Measurements from ENCODE around the gene NXPE3.
"Not testable (repeated sequence)": the region's sequence is repeated elsewhere in the genome, so short reads cannot be mapped to it uniquely, and the experiment has no call there.

The NXPE3 gene

GRCh38 chr3:101779047-101779821 lies at the start of gene NXPE3:
TSS of gene NXPE3 (plus strand) at chr3:101779211. CDS start at chr3:101785597, 6,386 bp downstream.
- DNase-seq = peak; percentile 72 to 87

GRCh38 chr3:101729586-101729985 lies 49.4 kb upstream of the NXPE3 start:
- no peak for DNase-seq

- no peak for DNase-seq
Measured at GRCh38 chr3:101730839-101731238, 48.2 kb upstream of the NXPE3 start.

- DNase-seq = no peak
Measured at GRCh38 chr3:101732240-101732641, 46.8 kb upstream of the NXPE3 start.

GRCh38 chr3:101735833-101736232 lies 43.2 kb upstream of the NXPE3 start:
- no peak for DNase-seq

- DNase-seq = not testable (repeated sequence)
Measured at GRCh38 chr3:101741914-101742313, 37.1 kb upstream of the NXPE3 start.

GRCh38 chr3:101744811-101745210 lies 34.2 kb upstream of the NXPE3 start:
- no peak for DNase-seq

GRCh38 chr3:101745934-101746333 lies 33.1 kb upstream of the NXPE3 start:
- DNase-seq = not testable (repeated sequence)

- DNase-seq = not testable (repeated sequence)
Measured at GRCh38 chr3:101753386-101754113, 25.5 kb upstream of the NXPE3 start.

GRCh38 chr3:101758224-101758623 lies 20.8 kb upstream of the NXPE3 start:
- DNase-seq = no peak

- no peak for DNase-seq
Measured at GRCh38 chr3:101762041-101762646, 16.9 kb upstream of the NXPE3 start.

- DNase-seq = not testable (repeated sequence)
Measured at GRCh38 chr3:101777745-101778281, 1.2 kb upstream of the NXPE3 start.

GRCh38 chr3:101778385-101779046 lies 495 bp upstream of the NXPE3 start:
- no peak for DNase-seq

GRCh38 chr3:101779822-101780381 lies 891 bp downstream of the NXPE3 start:
- no peak for DNase-seq

- peak in 1 of 2 donors; percentile 18 for DNase-seq
Measured at GRCh38 chr3:101780661-101781060, 1.6 kb downstream of the NXPE3 start.

- DNase-seq = no peak
Measured at GRCh38 chr3:101781166-101781565, 2.2 kb downstream of the NXPE3 start.

GRCh38 chr3:101784855-101785613 lies 6.0 kb downstream of the NXPE3 start:
- peak; percentile 66 to 68 for DNase-seq

GRCh38 chr3:101791778-101792177 lies 12.8 kb downstream of the NXPE3 start:
- DNase-seq = no peak

GRCh38 chr3:101796077-101796680 lies 17.2 kb downstream of the NXPE3 start:
- DNase-seq = no peak

GRCh38 chr3:101801174-101801573 lies 22.2 kb downstream of the NXPE3 start:
- DNase-seq = no peak

- no peak for DNase-seq
Measured at GRCh38 chr3:101802179-101802578, 23.2 kb downstream of the NXPE3 start.

All from inflammatory macrophage treated with lipopolysaccharide for 1 hour (primary cell).